Fibroblast of skin of abdomen (primary cell): ENCODE data around the gene HNF1B.

Experiments used
- DNase-seq: peaks from one replicate; pipeline ENCODE4 v3.0.0-alpha.2; 2013

HNF1B gene

GRCh38 chr17:37732316-37732715 is 12.5 kb downstream of the HNF1B start:
- DNase-seq, result no peak

- no peak for DNase-seq
Observed at GRCh38 chr17:37731056-37731455, 13.8 kb downstream of the HNF1B start.

GRCh38 chr17:37729905-37730304 is 15.0 kb downstream of the HNF1B start:
- no peak for DNase-seq

GRCh38 chr17:37726891-37727675 is 17.8 kb downstream of the HNF1B start:
- no peak for DNase-seq

- DNase-seq, result no peak
Observed at GRCh38 chr17:37726248-37726647, 18.6 kb downstream of the HNF1B start.

GRCh38 chr17:37725601-37726146 is 19.2 kb downstream of the HNF1B start:
- no peak for DNase-seq

GRCh38 chr17:37725021-37725595 is 19.8 kb downstream of the HNF1B start:
- no peak for DNase-seq

- no peak for DNase-seq
Observed at GRCh38 chr17:37720989-37721388, 23.9 kb downstream of the HNF1B start.

GRCh38 chr17:37719866-37720265 is 25.0 kb downstream of the HNF1B start:
- DNase-seq, result no peak

- DNase-seq, result no peak
Observed at GRCh38 chr17:37718324-37719048, 26.4 kb downstream of the HNF1B start.

GRCh38 chr17:37717627-37718323 is 27.1 kb downstream of the HNF1B start:
- DNase-seq, result peak; percentile 71

GRCh38 chr17:37714897-37715296 is 30.0 kb downstream of the HNF1B start:
- DNase-seq, result no peak

GRCh38 chr17:37713624-37714023 is 31.2 kb downstream of the HNF1B start:
- no peak for DNase-seq

GRCh38 chr17:37713028-37713431 is 31.8 kb downstream of the HNF1B start:
- no peak for DNase-seq

GRCh38 chr17:37711113-37711512 is 33.7 kb downstream of the HNF1B start:
- DNase-seq, result no peak

GRCh38 chr17:37710344-37710886 is 34.4 kb downstream of the HNF1B start:
- DNase-seq, result peak; percentile 20

GRCh38 chr17:37708616-37709212 is 36.1 kb downstream of the HNF1B start:
- no peak for DNase-seq

GRCh38 chr17:37708008-37708615 is 36.7 kb downstream of the HNF1B start:
- DNase-seq, result no peak

- DNase-seq, result no peak
Observed at GRCh38 chr17:37706446-37706845, 38.4 kb downstream of the HNF1B start.

GRCh38 chr17:37702598-37702997 is 42.3 kb downstream of the HNF1B start:
- peak; percentile 76 for DNase-seq

- no peak for DNase-seq
Observed at GRCh38 chr17:37701496-37701898, 43.4 kb downstream of the HNF1B start.

- peak; percentile 15 for DNase-seq
Observed at GRCh38 chr17:37700881-37701280, 44.0 kb downstream of the HNF1B start.
